ENCODE data around the gene FDX2.

DNA sequence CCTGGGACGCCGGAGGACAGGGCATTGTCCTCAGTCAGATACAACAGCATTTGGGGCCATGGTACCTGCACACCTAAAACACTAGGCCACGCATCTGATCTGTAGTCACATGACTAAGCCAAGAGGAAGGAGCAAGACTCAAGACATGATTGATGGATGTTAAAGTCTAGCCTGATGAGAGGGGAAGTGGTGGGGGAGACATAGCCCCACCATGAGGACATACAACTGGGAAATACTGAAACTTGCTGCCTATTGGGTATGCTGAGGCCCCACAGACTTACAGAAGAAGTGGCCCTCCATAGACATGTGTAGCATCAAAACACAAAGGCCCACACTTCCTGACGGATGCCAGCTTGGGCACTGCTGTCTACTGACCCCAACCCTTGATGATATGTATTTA is 30.4 kb downstream of the FDX2 start:
- TF ChIP-seq, protein P1, sequence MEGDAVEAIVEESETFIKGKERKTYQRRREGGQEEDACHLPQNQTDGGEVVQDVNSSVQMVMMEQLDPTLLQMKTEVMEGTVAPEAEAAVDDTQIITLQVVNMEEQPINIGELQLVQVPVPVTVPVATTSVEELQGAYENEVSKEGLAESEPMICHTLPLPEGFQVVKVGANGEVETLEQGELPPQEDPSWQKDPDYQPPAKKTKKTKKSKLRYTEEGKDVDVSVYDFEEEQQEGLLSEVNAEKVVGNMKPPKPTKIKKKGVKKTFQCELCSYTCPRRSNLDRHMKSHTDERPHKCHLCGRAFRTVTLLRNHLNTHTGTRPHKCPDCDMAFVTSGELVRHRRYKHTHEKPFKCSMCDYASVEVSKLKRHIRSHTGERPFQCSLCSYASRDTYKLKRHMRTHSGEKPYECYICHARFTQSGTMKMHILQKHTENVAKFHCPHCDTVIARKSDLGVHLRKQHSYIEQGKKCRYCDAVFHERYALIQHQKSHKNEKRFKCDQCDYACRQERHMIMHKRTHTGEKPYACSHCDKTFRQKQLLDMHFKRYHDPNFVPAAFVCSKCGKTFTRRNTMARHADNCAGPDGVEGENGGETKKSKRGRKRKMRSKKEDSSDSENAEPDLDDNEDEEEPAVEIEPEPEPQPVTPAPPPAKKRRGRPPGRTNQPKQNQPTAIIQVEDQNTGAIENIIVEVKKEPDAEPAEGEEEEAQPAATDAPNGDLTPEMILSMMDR (IDR thresholded peaks at IDR 0.05): no peak
- no peak for TF ChIP-seq EZH2phosphoT487 (IDR thresholded peaks at IDR 0.05)
